Osteoblast (primary cell): ENCODE results near the gene PSAPL1. TPM values are rescaled to one million over a fixed set of nuclear protein-coding genes. Genes with fewer than 3 reads are reported as not detected.

ENCODE experiments used
- DNase-seq: peaks from one replicate; pipeline ENCODE4 v3.0.0; 2011; ENCODE audit warnings: low spot score, mixed read lengths; ENCODE audit not compliant: insufficient read length; ENCODE audit errors: missing footprints
- H2AFZ ChIP-seq: 2 replicates; pipeline ENCODE4 v1.6.0; 2011; ENCODE audit warnings: mild to moderate bottlenecking, low read length
- H3K27ac ChIP-seq: 2 replicates; pipeline ENCODE4 v1.5.1; 2011; ENCODE audit warnings: mild to moderate bottlenecking, low read depth, low read length, moderate library complexity
- H3K27me3 ChIP-seq: 2 replicates; pipeline ENCODE4 v1.6.0; 2012; ENCODE audit warnings: mild to moderate bottlenecking, control low read depth, inconsistent platforms, low read length, moderate library complexity; ENCODE audit not compliant: insufficient read depth
- H3K36me3 ChIP-seq: 2 replicates; pipeline ENCODE4 v1.5.1; 2011; ENCODE audit warnings: mild to moderate bottlenecking, low read length, control low read depth, moderate library complexity; ENCODE audit not compliant: insufficient read depth
- H3K4me1 ChIP-seq: 2 replicates; pipeline ENCODE4 v1.5.1; 2011; ENCODE audit warnings: mild to moderate bottlenecking, low read length, control low read depth, moderate library complexity; ENCODE audit not compliant: insufficient read depth
- H3K4me2 ChIP-seq: 2 replicates; pipeline ENCODE4 v1.6.0; 2011; ENCODE audit warnings: mild to moderate bottlenecking, low read length; ENCODE audit not compliant: insufficient read depth
- H3K4me3 ChIP-seq: fragments of 200-600 bp; sonication (generic); 3 replicates; pipeline ENCODE4 v1.5.1; 2012; ENCODE audit warnings: mild to moderate bottlenecking, low read length, inconsistent platforms; ENCODE audit not compliant: insufficient read depth
- H3K79me2 ChIP-seq: 2 replicates; pipeline ENCODE4 v1.6.0; 2012; ENCODE audit warnings: mild to moderate bottlenecking, low read length, control low read depth, inconsistent platforms; ENCODE audit not compliant: insufficient read depth
- H3K9me3 ChIP-seq: 2 replicates; pipeline ENCODE4 v1.5.1; 2011; ENCODE audit warnings: low read depth, low read length, control low read depth
- H4K20me1 ChIP-seq: 2 replicates; pipeline ENCODE4 v1.6.0; 2012; ENCODE audit warnings: mild to moderate bottlenecking, low read length, control low read depth; ENCODE audit not compliant: insufficient read depth
- CTCF ChIP-seq: IDR thresholded peaks from 2 replicates; pipeline ENCODE4 v1.5.1; 2011; ENCODE audit warnings: mild to moderate bottlenecking, low read depth, low read length, moderate library complexity; ENCODE audit errors: extremely low read depth
- total RNA-seq: library from RNA; depleted of rRNA; stranded (reverse); fragments of >200 nt; gene quantifications from 2 replicates; pipeline ENCODE4 v1.2.3, GENCODE V29; 2012

PSAPL1 gene
- total RNA-seq, 1 donor, result not detected

GRCh38 chr4:7397206-7398103, 37.3 kb downstream of the PSAPL1 start:
- Histone ChIP-seq H2AFZ (no peak overlapping the region), H3K27ac (no peak overlapping the region), H3K4me2 (no peak overlapping the region), H4K20me1 (peaks cover 2% of the 10 kb centered on the region), H3K79me2 (no peaks in the 10 kb centered on the region), H3K9me3 (no peaks in the 10 kb centered on the region), H3K4me3 (no peak overlapping the region), H3K36me3 (no peaks in the 10 kb centered on the region), H3K4me1 (no peaks in the 10 kb centered on the region), H3K27me3 (peaks cover 55% of the 10 kb centered on the region)
- no peak for DNase-seq
- no peak for TF ChIP-seq CTCF

GRCh38 chr4:7396186-7396910, 38.4 kb downstream of the PSAPL1 start:
- Histone ChIP-seq H2AFZ (no peak overlapping the region), H3K4me2 (no peak overlapping the region), H3K4me1 (no peaks in the 10 kb centered on the region), H4K20me1 (peaks cover 2% of the 10 kb centered on the region), H3K27me3 (peaks cover 52% of the 10 kb centered on the region), H3K9me3 (no peaks in the 10 kb centered on the region), H3K27ac (no peak overlapping the region), H3K4me3 (no peak overlapping the region), H3K36me3 (no peaks in the 10 kb centered on the region), H3K79me2 (no peaks in the 10 kb centered on the region)
- no peak for DNase-seq
- TF ChIP-seq CTCF, result no peak

GRCh38 chr4:7395645-7396044, 39.1 kb downstream of the PSAPL1 start:
- no peak for TF ChIP-seq CTCF
- DNase-seq, result no peak
- H3K9me3 ChIP-seq, result no peaks in the 10 kb centered on the region

More at GRCh38 chr4:7395645-7396044, 39.1 kb downstream of the PSAPL1 start:
- Histone ChIP-seq H2AFZ (no peak overlapping the region), H3K36me3 (no peaks in the 10 kb centered on the region), H3K27ac (no peak overlapping the region), H3K27me3 (peaks cover 52% of the 10 kb centered on the region), H3K4me3 (no peak overlapping the region), H3K79me2 (no peaks in the 10 kb centered on the region), H3K4me1 (no peaks in the 10 kb centered on the region), H4K20me1 (peaks cover 2% of the 10 kb centered on the region), H3K4me2 (no peak overlapping the region)
